A673 (cell line): ENCODE measurements around the gene NHERF2. TPM values are rescaled to one million over a fixed set of nuclear protein-coding genes. Genes with fewer than 3 reads are reported as not detected.
A peak's percentile ranks its signal among the peaks of the same experiment; 100 is the strongest.

ENCODE experiments used
- BruUV-seq: library from RNA; stranded (reverse); fragments of 400-500 nt; replicated peaks from 2 replicates; lab custom pipeline; 2021; lab: Mats Ljungman, UMichigan
- CTCF ChIA-PET: fragments of 300-600 bp; sonication (Branson Sonifier 250); formaldehyde crosslinking; loops from one replicate; lab custom pipeline; 2022; ENCODE audit warnings: antibody characterized with exemption; lab: Charles Lee
- POLR2A ChIA-PET: fragments of 300-600 bp; sonication (Branson Sonifier 250); formaldehyde crosslinking; loops from one replicate; lab custom pipeline; 2022; ENCODE audit warnings: antibody characterized with exemption; ENCODE audit not compliant: low non-redundant PET; lab: Charles Lee
- DNase-seq: peaks from one replicate; pipeline ENCODE4 v3.0.0-alpha.2; 2015; ENCODE audit warnings: low spot score
- H3K27ac ChIP-seq: fragments of 200-600 bp; sonication (generic); 2 replicates; pipeline ENCODE4 v1.5.1; 2016; ENCODE audit warnings: mixed run types, low read depth, mild to moderate bottlenecking, mixed read lengths, antibody characterized with exemption, low read length; ENCODE audit not compliant: poor library complexity, severe bottlenecking
- H3K27me3 ChIP-seq: fragments of 200-600 bp; sonication (generic); replicated peaks from 2 replicates; pipeline ENCODE4 v1.6.1; 2017; ENCODE audit warnings: mixed run types, low read depth, mild to moderate bottlenecking, mixed read lengths, antibody characterized with exemption, low read length; ENCODE audit not compliant: insufficient read depth, poor library complexity
- H3K36me3 ChIP-seq: fragments of 200-600 bp; sonication (generic); 2 replicates; pipeline ENCODE4 v1.6.1; 2016; ENCODE audit warnings: mixed run types, mild to moderate bottlenecking, mixed read lengths, antibody characterized with exemption, low read length; ENCODE audit not compliant: insufficient read depth, poor library complexity, severe bottlenecking
- H3K4me1 ChIP-seq: fragments of 200-600 bp; sonication (generic); 2 replicates; pipeline ENCODE4 v1.6.1; 2017; ENCODE audit warnings: mixed run types, mild to moderate bottlenecking, mixed read lengths, antibody characterized with exemption, low read length; ENCODE audit not compliant: insufficient read depth, poor library complexity, severe bottlenecking
- H3K4me3 ChIP-seq: fragments of 200-600 bp; sonication (generic); 2 replicates; pipeline ENCODE4 v1.5.1; 2016; ENCODE audit warnings: low read depth, mixed run types, mild to moderate bottlenecking, mixed read lengths, low read length; ENCODE audit not compliant: poor library complexity, severe bottlenecking
- H3K9me3 ChIP-seq: fragments of 200-600 bp; sonication (generic); 2 replicates; pipeline ENCODE4 v1.6.1; 2016; ENCODE audit warnings: mixed run types, low read depth, mild to moderate bottlenecking, mixed read lengths, antibody characterized with exemption, low read length; ENCODE audit not compliant: poor library complexity, severe bottlenecking
- CTCF ChIP-seq: fragments of 300-800, 200-600 bp; sonication (generic); conservative IDR thresholded peaks from 2 replicates; pipeline ENCODE4 v1.5.1; 2017; ENCODE audit warnings: low read depth, mild to moderate bottlenecking, antibody characterized with exemption, low read length, moderate library complexity, mixed read lengths
- EZH2 ChIP-seq: fragments of 200-600 bp; sonication (generic); IDR thresholded peaks from 2 replicates; pipeline ENCODE4 v1.6.1; 2017; ENCODE audit warnings: borderline replicate concordance, low read depth, mild to moderate bottlenecking, mixed read lengths, antibody characterized with exemption, low read length; ENCODE audit not compliant: poor library complexity, severe bottlenecking
- intact Hi-C: fragments of 100-400 bp; cut with micrococcal nuclease; formaldehyde crosslinking; loops from one replicate; pipeline ENCODE4 v1.10.0; 2022; ENCODE audit not compliant: unreplicated experiment
- total RNA-seq: library from RNA; stranded (reverse); gene quantifications from 2 replicates; pipeline ENCODE4 v1.2.3, GENCODE V29; 2021

NHERF2 gene
- total RNA-seq, 1 experiment from 2014 or later = 19.5 TPM

GRCh38 chr16:1980770-1981087, 46.0 kb upstream of the NHERF2 start:
- intact Hi-C loops = no loop called here
- Histone ChIP-seq H3K27me3 (no peaks in the 10 kb centered on the region), H3K4me1 (peaks cover 20% of the 10 kb centered on the region), H3K4me3 (no peak overlapping the region), H3K9me3 (no peaks in the 10 kb centered on the region), H3K36me3 (peaks cover 20% of the 10 kb centered on the region), H3K27ac (no peak overlapping the region)
- POLR2A ChIA-PET = no interaction called here
- CTCF ChIA-PET = interaction anchor here (0.9 kb wide), 1 partner anchor 24 kb away, joined by 6 read pairs; no protein-coding TSS in a partner anchor
- TF ChIP-seq CTCF (no peak), EZH2 (no peak)
- DNase-seq = no peak
- BruUV-seq = no TSS peak

- POLR2A ChIA-PET = interaction anchor here (0.6 to 0.7 kb wide), 2 partner anchors 16 to 692 kb away, joined by 4 to 5 read pairs; partner anchors contain the start of gene RPS2
- CTCF ChIA-PET = interaction anchor here (0.7 to 0.9 kb wide), 2 partner anchors 9 to 24 kb away, joined by 3 to 6 read pairs; no protein-coding TSS in a partner anchor
- peaks cover 20% of the 10 kb centered on the region for H3K4me1 ChIP-seq
- TF ChIP-seq EZH2 (no peak), CTCF (no peak)
- H3K36me3 ChIP-seq = peaks cover 22% of the 10 kb centered on the region
- no peaks in the 10 kb centered on the region for H3K27me3 ChIP-seq
- no peaks in the 10 kb centered on the region for H3K9me3 ChIP-seq
- no peak within 1 kb of the TSS for H3K4me3 ChIP-seq
- no TSS peak for BruUV-seq
- intact Hi-C loops = no loop called here
- DNase-seq = peak; percentile 62
- H3K27ac ChIP-seq = no peak within 1 kb of the TSS
Measured at GRCh38 chr16:1981398-1981836, 45.3 kb upstream of the NHERF2 start, which contains the start of gene NOXO1. NOXO1 (minus strand) TSS chr16:1981469; CDS start chr16:1981179, 290 bp downstream.

- Histone ChIP-seq H3K4me3 (no peak overlapping the region), H3K36me3 (peaks cover 22% of the 10 kb centered on the region), H3K9me3 (no peaks in the 10 kb centered on the region), H3K27me3 (no peaks in the 10 kb centered on the region), H3K4me1 (peaks cover 20% of the 10 kb centered on the region), H3K27ac (no peak overlapping the region)
- DNase-seq = no peak
- POLR2A ChIA-PET = interaction anchor here (0.6 kb wide), 1 partner anchor 692 kb away, joined by 5 read pairs; no protein-coding TSS in a partner anchor
- TF ChIP-seq CTCF (no peak), EZH2 (no peak)
- intact Hi-C loops = no loop called here
- CTCF ChIA-PET = interaction anchor here (0.7 kb wide), 1 partner anchor 9 kb away, joined by 3 read pairs; no protein-coding TSS in a partner anchor
- BruUV-seq = no TSS peak
Measured at GRCh38 chr16:1982013-1982433, 44.7 kb upstream of the NHERF2 start.
